NCI-H1105 (cell line): ENCODE measurements around the gene RGL1.

Experiments used
- DNase-seq: peaks from one replicate; lab custom pipeline; 2025; lab: John Stamatoyannopoulos, UW

RGL1 gene

DNA sequence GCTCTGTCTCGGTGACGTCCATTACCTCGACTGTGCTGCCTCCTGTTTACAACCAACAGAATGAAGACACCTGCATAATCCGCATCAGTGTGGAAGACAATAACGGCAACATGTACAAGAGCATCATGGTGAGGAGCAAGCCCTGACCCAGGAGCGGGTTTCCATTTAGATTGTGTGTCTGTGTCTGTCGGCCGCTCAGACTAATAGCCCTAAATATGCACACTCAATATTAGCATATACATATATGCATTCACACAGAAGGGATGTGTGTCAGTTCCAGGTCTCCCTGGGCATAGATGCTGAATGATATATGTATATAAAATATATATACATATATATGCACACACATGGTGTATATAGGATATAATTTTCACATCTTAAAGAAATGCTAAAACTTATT is 111.7 kb downstream of the RGL1 start:
- no peak for DNase-seq

DNA sequence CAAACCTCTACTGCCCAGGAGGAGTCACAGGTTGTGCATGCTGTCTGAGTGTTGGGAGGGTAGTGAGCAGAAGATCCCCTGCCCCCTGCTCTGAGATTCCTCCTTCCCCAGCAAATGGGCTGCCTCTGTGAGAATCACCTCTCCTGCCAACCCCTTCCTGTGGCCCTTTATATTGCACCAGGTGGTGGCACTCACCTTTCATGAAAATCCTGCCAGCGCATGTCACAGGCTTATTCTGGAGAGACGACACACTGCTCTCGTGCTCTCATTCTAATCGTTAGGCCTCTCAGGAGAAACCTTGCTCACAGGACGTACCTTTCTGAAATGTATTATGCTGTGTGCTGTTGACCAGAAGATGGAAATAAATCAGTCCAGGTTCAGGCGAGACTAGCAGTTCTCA is 113.7 kb downstream of the RGL1 start:
- DNase-seq, result no peak

DNA sequence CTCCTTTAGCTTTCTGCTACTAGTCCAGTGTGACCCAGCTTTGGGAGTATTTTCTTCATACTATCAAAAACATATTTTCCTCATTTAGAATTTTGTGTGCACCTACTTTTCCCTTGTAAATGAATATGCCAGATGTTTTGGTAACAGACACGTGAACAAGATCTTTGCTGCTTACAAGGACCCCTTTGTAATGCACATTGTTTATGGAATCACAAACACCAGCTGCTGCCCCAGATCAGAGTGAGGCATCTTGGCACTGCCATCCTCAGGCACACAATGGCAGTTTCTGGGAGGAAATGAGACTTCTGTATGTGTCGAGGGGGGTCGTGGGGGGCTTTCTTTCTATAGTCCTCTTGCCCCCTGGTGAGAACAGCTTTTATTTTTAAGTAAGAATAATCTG is 115.7 kb downstream of the RGL1 start:
- DNase-seq, result no peak

DNA sequence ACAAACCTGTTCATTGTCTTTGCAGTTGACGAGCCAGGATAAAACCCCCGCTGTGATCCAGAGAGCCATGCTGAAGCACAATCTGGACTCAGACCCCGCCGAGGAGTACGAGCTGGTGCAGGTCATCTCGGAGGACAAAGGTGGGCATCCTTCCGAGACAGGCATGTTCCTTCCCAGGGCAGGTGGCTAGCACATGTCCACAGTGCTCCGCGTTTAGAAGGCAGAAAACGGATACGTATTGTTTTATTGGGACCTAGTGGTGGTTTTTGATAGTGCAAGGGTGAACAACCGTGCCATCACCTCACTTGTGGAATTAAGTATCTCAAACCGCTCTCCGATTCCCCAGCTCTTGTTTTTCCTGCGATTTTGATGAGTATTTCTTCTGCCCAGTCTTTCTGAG is 117.3 kb downstream of the RGL1 start:
- no peak for DNase-seq

DNA sequence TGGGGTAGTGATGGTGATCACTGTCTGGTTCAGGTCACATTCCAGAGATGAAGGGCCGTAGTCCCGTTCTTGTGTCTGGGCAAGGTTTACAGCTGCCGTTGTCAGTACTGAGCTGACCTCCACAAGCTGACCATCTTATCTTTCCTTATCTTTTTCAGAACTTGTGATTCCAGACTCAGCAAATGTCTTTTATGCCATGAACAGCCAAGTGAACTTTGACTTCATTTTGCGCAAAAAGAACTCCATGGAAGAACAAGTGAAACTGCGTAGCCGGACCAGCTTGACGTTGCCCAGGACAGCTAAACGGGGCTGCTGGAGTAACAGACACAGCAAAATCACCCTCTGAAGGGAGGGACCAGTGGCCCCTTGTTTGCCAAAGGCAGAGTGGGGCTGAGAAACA is 121.0 kb downstream of the RGL1 start:
- no peak for DNase-seq

DNA sequence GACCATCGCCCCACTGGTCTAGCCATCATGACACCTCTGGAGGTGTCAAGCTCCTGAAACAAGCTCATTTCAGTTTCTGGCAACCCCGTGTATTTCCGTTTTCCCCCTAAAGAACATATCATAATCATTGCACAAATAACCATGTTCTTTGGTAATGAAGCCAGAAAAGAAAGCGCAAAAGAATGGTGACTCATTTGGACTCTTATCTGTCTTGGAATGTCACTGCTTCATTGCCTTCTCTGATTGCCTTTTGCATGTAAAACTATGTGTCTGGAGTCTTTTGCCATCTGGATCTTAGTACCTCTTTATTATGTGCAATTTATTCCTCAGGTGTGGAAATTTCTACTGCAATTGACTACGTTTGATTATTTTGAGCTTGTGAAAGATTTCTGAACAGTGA is 122.1 kb downstream of the RGL1 start:
- no peak for DNase-seq

DNA sequence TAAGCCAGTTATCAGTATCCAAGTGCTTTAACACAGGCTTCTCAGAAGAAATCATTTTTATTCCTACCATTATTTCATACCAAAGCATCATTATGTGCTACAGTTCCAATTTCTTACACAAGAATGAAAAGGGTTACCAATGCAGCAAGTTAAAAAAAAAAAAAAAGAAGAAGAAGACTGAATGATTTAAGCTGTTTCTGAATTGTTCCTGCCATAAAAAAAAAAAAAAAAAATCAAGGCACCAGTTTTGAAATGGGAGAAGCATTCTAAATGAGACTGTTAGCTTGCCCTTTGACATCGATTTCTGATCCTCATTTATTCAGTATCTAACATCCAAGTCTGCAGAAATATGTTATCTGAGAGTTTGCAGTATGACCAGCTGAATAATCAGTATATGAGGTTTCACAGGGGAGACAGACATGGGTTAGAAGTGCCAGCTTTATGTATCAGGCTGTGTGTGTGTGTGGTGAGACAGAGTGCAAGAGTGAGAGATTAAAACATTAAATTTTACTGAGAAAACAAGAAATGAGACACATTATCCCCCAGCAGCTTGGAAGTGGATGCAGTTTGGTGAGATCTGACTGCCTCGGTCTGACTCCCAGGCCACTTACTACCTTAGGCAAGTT is 126.8 kb downstream of the RGL1 start:
- DNase-seq, result no peak

- no peak for DNase-seq
Observed at GRCh38 chr1:183932412-183932811, 127.5 kb downstream of the RGL1 start.

DNA sequence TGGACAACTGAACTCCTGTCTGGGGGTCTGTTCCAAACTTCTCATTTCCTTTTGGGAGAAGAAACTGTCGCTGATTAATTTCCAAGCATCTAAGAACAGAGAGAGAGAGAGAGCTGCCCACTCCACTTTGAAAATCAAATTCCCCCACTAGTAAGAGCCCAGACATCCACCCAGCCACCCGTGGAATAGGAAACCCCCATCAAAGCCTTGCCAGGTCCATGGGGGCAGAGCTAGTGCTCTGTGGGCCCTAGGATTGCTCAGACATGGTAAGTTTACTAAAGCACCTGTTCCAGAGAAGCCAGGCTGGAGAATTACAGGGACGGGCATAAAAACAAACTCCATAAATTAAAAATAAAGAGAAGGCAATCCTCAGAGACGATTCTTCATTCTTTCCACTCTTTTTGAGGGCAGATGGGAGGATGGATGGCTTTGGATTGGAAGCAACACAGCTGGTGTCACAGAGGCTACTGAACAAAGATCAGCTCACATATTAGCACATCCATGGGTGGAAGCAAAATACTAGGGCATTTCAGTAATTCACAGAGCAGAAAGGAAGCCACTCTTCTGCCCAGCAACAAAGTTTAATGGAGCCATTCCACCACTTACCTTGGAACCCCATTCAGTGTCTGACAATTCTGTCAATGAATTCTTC is 128.7 kb downstream of the RGL1 start:
- DNase-seq, result no peak

DNA sequence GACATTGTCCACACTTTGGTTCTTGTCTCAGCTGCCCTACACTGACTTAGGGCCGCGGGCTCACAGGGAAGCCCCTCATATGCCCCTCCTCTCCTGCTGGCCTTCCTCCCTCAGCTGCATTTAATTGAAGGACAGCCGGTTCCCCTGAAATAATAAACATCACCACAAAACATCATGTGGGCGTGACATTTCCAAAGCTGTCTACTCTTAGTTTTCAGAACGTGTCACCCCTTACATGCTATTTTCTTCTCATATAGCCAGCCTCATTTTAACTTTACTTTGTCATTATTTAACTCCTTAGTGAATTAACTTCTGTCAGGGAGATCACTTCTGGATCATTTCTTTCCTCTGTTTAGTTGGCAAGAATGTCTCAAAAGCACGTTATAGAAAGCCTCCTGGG is 129.4 kb downstream of the RGL1 start:
- no peak for DNase-seq

DNA sequence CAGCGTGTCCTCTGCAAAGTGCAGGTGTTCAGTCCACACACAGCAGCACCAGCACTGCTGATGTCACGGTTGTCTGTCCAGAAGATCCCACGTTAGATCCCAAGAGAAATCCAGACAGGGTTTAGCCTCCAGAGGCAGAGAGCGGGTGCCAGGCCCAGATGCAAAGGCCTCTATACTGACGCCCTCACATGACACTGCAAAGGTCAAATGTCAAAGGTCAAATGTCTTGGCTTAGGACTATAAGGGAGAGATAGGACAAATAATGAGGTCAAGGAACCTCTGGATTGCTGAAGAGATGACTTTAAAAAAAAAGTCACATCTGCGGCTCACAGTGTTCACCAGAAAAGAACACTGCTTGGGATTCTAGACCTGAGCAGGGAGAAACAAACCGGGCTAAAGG is 131.1 kb downstream of the RGL1 start:
- DNase-seq, result no peak

GRCh38 chr1:183936791-183937190 is 131.9 kb downstream of the RGL1 start:
- no peak for DNase-seq

DNA sequence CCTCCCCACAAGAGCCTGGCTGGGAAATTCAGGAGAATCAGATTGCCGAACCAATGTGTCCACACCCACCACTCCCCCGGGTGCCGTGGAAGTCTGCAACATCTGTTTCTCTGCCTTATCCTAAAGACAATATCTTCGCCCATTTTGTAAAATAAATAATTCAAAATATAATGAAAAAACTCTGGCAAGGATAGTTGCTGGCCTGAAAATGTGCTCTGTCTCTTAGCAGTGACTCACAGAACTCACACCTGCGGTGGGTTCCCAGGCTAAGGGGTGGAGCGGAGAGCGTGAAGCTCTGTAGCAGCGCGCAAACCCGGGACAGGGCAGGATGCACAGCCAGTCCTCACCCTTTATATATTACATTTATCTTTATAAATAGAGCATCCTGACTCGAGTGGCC is 132.7 kb downstream of the RGL1 start:
- no peak for DNase-seq

DNA sequence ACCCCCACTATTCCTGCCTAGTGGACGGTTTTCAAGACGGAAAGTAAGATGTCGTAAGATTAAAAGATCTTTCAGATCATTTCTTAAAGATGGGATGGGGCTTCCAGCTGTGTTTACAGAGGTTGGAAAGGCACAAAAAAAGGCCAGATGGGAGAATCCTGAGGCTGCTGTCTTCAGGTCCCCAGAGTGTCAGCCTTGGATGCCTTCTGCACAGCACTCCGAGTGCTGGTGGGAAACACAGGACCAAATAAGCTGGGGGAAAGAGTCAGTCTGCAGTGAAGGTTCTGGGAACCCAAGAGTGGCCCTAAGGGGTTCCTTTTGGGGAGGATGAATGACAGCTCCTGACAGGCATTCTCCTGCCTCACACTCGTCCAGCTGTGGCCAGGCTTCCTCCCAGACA is 136.1 kb downstream of the RGL1 start:
- DNase-seq, result no peak

GRCh38 chr1:183942933-183943693 is 138.2 kb downstream of the RGL1 start:
- no peak for DNase-seq

DNA sequence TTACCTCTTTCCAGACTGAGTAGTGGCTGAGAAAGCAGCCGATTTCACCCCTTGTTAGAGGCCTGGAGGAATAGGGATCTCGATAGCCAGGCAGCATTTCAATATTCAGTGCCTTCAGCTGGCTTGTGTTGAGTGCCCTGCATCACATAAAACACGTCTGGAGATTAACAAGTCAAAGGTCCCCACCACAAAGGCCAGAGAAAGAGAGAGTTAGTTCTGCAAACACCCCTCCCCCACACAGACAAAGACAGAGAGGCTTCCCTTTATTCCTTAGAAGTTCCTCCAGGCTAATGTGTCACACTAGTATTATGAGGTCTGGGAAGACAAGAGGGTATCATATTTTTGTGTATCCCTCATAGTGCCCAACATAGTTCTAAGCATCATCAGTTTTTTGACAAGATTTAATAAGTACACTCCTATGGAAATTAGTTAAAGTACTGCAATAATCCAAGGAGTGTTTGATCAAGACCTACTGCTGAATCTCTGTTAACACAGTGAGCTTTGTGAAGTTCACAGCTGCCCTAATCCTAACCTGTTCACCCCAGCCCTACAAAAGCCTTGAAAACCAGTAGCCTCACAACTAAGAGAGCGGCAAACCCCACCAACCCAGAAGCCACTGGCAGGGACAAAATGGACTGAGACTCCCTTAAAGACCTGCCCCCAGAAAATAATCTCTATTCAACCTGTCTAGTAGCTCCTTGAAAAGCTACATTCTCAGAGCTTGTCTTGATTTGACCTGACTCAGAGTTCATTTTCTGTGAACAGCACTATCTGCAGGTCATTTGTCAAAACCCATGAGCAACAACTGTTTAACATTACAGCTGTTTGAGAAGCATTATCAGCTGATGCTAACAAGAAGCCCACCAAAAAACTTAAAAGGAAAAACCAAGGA is 140.8 kb downstream of the RGL1 start:
- no peak for DNase-seq

GRCh38 chr1:183946320-183946613 is 141.3 kb downstream of the RGL1 start:
- no peak for DNase-seq

DNA sequence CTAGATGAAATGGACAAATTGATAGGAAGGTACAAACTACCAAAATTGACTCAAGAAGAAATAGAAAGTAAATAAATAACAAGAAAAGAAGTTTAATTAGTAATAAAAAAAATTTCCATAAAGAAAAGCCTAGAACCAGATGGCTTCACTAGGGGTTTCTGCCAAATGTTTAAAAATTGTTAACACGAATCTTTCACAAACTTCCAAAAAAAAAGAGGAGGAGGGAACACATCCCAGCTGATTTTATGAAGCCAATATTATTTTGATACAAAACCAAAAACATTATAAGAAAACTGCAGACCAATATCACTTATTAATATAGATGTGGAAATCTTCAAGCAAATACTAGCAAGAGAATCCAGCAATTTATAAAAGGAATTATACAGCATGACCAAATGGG is 143.1 kb downstream of the RGL1 start:
- no peak for DNase-seq

DNA sequence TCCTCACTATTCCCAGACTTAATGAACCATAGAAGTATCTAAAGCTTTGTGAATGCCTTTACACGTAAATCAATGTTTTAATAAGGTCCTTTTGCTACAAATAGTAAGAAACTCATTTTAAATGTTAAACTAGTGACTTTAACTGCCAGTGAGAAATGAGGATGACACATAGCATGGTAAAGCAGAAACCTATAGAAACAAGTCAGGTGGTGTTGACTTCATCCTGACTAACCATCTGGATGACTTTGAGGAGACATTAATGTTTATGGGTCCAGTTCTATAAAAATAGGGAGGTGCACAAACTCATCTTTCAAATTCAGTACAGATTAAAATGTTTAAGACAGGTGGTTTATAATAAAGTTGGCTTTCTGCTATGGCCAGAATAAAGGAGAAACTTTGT is 147.2 kb downstream of the RGL1 start:
- DNase-seq, result no peak

- DNase-seq, result no peak
Observed at GRCh38 chr1:183953031-183953430, 148.1 kb downstream of the RGL1 start.

- DNase-seq, result no peak
Observed at GRCh38 chr1:183954496-183954895, 149.6 kb downstream of the RGL1 start.

GRCh38 chr1:183956559-183957188 is 151.8 kb downstream of the RGL1 start:
- DNase-seq, result no peak
